ENCODE measurements around the gene HSD17B8. TPM values are rescaled to one million over a fixed set of nuclear protein-coding genes. Genes with fewer than 3 reads are reported as not detected.

Gene HSD17B8
- total RNA-seq, 1 experiment from 2014 or later, result 22.0 TPM

DNA sequence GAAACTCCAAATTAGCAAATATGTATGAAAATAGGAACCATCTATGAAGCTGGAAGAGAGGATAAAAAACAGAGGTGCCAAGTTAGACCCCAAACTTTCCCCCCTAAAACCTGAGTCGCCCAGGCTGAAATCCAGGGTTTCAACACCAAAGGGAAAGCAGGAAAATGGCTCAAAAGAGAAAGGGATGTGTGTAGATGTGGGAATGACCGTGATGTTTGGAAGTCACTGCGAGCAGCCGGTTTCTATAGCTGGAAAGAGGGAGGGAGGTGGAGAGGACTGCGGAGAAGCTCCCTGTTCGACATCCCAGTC is 8.4 kb downstream of the HSD17B8 start:
- H3K9me3 ChIP-seq (ENCODE audit: control insufficient read depth in 1 of 2, insufficient read depth in 1 of 2, low read depth in 1 of 2, low read length in 2 of 2), result no peaks in the 10 kb centered on the region
- ChIA-PET CTCF (no interaction called here), RAD21 (ENCODE audit: low non-redundant PET in 1 of 2, low total read pairs in 2 of 2, uncharacterized antibody in 2 of 2, unreplicated experiment in 2 of 2) (no interaction called here), POLR2A (no interaction called here)
- no peak for TF ChIP-seq SIN3A (IDR thresholded peaks at IDR 0.05; ENCODE audit: low read depth)
- TF ChIP-seq SP1 (IDR thresholded peaks at IDR 0.05; ENCODE audit: low read depth), result no peak
- TF ChIP-seq RAD21 (IDR thresholded peaks at IDR 0.05; ENCODE audit: low read depth), result no peak
- TF ChIP-seq, protein P1, sequence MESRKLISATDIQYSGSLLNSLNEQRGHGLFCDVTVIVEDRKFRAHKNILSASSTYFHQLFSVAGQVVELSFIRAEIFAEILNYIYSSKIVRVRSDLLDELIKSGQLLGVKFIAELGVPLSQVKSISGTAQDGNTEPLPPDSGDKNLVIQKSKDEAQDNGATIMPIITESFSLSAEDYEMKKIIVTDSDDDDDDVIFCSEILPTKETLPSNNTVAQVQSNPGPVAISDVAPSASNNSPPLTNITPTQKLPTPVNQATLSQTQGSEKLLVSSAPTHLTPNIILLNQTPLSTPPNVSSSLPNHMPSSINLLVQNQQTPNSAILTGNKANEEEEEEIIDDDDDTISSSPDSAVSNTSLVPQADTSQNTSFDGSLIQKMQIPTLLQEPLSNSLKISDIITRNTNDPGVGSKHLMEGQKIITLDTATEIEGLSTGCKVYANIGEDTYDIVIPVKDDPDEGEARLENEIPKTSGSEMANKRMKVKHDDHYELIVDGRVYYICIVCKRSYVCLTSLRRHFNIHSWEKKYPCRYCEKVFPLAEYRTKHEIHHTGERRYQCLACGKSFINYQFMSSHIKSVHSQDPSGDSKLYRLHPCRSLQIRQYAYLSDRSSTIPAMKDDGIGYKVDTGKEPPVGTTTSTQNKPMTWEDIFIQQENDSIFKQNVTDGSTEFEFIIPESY (IDR thresholded peaks at IDR 0.05; ENCODE audit: extremely low read depth, insufficient replicate concordance, low read length), result no peak
- TF ChIP-seq REST (IDR thresholded peaks at IDR 0.05; ENCODE audit: low read depth), result no peak
- no peak for TF ChIP-seq FOSL1 (IDR thresholded peaks at IDR 0.05; ENCODE audit: low read depth)
- TF ChIP-seq SRF (IDR thresholded peaks at IDR 0.05; ENCODE audit: low read depth), result no peak
- no peak for TF ChIP-seq POLR2AphosphoS5 (IDR thresholded peaks at IDR 0.05; ENCODE audit: low read depth, low read length)
- no peak for TF ChIP-seq JUND (IDR thresholded peaks at IDR 0.05)
- no peak for TF ChIP-seq CEBPB (IDR thresholded peaks at IDR 0.05; ENCODE audit: low read depth)
- no peak for TF ChIP-seq POLR2A (IDR thresholded peaks at IDR 0.05; ENCODE audit: borderline replicate concordance, extremely low read depth, insufficient read depth, insufficient read length)
- no peak for TF ChIP-seq YY1 (IDR thresholded peaks at IDR 0.05; ENCODE audit: extremely low read depth, insufficient replicate concordance, low read depth, low read length)
- TF ChIP-seq TCF7L2 (IDR thresholded peaks at IDR 0.05; ENCODE audit: borderline replicate concordance, extremely low read depth, insufficient read depth, insufficient read length), result no peak
- intact Hi-C loops (cut with micrococcal nuclease), result no loop called here
- H3K36me3 ChIP-seq (ENCODE audit: control insufficient read depth in 1 of 2, insufficient read depth in 2 of 2, low read length in 2 of 2), result peaks cover 10 to 15% of the 10 kb centered on the region in 2 experiments; a peak in 3 of 4 replicates
- DNase-seq (ENCODE audit: low read depth, low spot score) (no peak), ATAC-seq (no peak)
- no TSS peak for BruUV-seq (replicated peaks)
- no peaks in the 10 kb centered on the region for H4K20me1 ChIP-seq (ENCODE audit: insufficient read depth)
- no peak overlapping the region for H3K9ac ChIP-seq (ENCODE audit: low read length)
- no peaks in the 10 kb centered on the region for H3K27me3 ChIP-seq (ENCODE audit: insufficient read depth, low read length)
- H2AFZ ChIP-seq (ENCODE audit: low read depth, low read length, poor library complexity, severe bottlenecking), result no peak overlapping the region
- no peaks in the 10 kb centered on the region for H3K9me2 ChIP-seq (ENCODE audit: insufficient read depth)
- H3K27ac ChIP-seq (ENCODE audit: low read depth, low read length), result no peak overlapping the region
- peaks cover 15% of the 10 kb centered on the region for H3K79me2 ChIP-seq (ENCODE audit: insufficient read depth, low read length)
- H3K4me2 ChIP-seq (ENCODE audit: low read length), result no peak overlapping the region
- H3K4me1 ChIP-seq (ENCODE audit: control insufficient read depth in 1 of 2, insufficient read depth in 2 of 2, low read length in 2 of 2), result peaks cover 2 to 8% of the 10 kb centered on the region in 2 experiments; a peak in 1 of 4 replicates
- H3K4me3 ChIP-seq (replicated peaks in 1 of 2; ENCODE audit: low read depth in 1 of 2, low read length in 2 of 2), result no peak overlapping the region

All from HCT116 (cell line).